H7 (cell line): ENCODE data around the gene TOMM5. TPM values are rescaled to one million over a fixed set of nuclear protein-coding genes. Genes with fewer than 3 reads are reported as not detected.

Source experiments
- DNase-seq: peaks from one replicate; pipeline ENCODE4 v3.0.0; 2012
- H3K27me3 ChIP-seq: 2 replicates; pipeline ENCODE4 v1.6.0; 2011; ENCODE audit warnings: mild to moderate bottlenecking, low read length; ENCODE audit not compliant: control insufficient read depth, insufficient read depth
- H3K36me3 ChIP-seq: replicated peaks from 2 replicates; pipeline ENCODE4 v1.5.1; 2011; ENCODE audit warnings: low read length; ENCODE audit not compliant: control insufficient read depth, insufficient read depth
- H3K4me3 ChIP-seq: 2 replicates; pipeline ENCODE4 v1.5.1; 2011; ENCODE audit warnings: low read depth, mild to moderate bottlenecking, control low read depth, low read length, moderate library complexity; ENCODE audit not compliant: insufficient read depth
- total RNA-seq: library from RNA; depleted of rRNA; stranded (reverse); fragments of >200 nt; shearing (Covaris generic); gene quantifications from 2 replicates; pipeline ENCODE4 v1.2.3, GENCODE V29; 2014

The TOMM5 gene
- total RNA-seq, 1 experiment from 2014 or later, result 164 TPM

DNA sequence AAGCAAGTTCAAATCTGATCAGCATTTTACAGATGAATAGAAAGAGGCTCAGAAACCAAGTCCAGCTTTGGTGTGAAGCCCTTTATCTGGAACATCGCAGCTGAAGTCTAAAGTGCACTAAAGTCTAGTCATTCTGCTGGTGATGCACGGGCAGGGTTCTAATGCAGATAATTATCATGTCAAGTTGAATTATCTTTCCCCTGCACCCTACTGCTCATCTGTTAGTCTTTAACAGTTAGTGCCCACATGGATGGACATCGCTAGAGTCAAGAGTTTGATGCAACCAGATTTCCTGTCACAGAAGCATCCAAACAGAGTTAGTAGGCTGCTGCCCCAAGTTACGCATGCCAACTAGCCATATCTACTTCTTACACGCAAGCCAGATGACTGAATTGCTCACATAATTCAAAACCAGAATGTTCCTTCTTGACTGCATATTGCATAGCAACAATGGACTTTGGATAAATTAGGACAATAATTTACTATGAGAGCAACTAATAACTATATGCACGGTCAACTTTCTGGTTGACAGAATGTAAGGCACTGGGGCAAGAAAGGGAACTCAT lies 1.6 kb upstream of the TOMM5 start:
- H3K27me3 ChIP-seq, result peaks cover 12% of the 10 kb centered on the region
- DNase-seq, result no peak
- peaks cover 2% of the 10 kb centered on the region for H3K36me3 ChIP-seq
- no peak overlapping the region for H3K4me3 ChIP-seq

DNA sequence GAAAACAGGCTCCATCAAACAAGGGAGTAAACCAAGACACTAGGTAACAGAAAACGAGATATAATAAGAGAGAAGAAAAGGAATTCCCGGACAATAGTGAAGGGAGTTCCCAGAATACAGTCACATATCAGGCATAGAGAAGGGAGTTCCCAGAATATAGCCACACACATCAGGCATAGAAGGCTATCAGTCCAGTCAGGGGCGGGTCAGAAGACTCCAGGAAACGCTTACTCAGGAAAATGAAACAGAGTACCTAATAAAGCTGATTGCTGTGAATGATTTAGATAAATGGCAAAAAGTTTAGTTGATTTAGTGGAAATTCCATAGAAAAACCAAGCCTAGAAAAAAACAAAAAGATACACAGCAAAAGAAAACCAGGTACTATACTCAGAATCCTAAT lies 4.9 kb downstream of the TOMM5 start:
- Histone ChIP-seq H3K4me3 (no peak overlapping the region), H3K36me3 (peaks cover 31% of the 10 kb centered on the region), H3K27me3 (no peaks in the 10 kb centered on the region)
- no peak for DNase-seq

DNA sequence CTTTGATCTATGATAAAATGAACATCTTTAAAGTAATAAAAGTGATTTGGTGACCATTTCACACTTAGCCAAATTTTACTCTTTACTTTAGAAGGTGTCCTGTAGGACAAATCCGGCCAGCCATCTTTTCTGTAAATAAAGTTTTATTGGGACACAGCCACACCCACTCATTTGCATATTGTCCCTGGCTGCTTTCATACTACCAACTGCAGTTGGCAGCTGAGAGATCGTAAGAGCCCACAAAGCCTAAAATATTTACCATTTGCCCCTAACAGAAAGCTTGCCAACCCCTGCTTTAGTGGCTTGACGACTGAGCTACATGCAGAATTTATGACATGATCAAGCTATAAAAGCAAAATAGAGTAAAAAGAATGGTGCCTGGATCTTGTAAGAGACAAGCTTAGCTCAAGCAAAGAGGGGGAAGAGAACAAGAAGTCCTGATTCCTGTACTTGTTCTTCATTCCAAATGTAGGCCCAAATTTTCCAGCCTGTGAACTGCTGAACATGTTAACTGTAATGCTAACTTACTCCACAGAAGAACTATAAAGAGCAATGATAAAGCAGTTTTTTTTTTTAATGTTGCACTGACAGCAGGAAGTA lies 8.8 kb downstream of the TOMM5 start:
- Histone ChIP-seq H3K36me3 (peaks cover 34% of the 10 kb centered on the region), H3K27me3 (no peaks in the 10 kb centered on the region), H3K4me3 (no peak overlapping the region)
- DNase-seq, result no peak

DNA sequence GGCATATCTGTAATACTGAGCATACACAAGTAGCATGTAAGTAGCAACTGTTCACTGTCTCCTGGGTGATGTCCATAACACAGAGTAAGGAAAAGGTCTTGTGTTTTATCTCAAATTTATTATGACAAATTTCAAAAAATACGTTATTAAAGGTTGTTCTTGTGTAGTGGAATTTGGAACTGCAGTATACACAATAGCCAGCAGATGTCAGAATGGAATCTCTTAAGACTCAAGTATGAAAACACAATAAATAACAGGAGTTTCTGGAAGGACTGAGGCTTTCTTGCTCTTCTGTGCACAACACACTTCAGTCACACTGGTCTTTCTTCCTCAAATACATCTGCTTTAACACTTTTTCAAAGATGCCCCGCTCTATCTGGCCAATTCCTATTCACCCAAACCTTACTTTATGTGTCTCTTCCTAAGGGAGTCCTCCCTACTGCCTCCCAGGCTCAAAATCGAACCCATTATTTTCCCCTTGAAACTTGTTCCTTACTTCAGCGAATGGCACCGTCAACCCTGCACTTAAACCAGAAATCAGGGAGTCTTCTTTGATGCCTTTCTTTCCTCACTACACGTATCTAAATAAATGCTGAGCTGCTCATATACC lies 9.7 kb downstream of the TOMM5 start:
- peaks cover 28% of the 10 kb centered on the region for H3K36me3 ChIP-seq
- DNase-seq, result no peak
- no peaks in the 10 kb centered on the region for H3K27me3 ChIP-seq
- no peak overlapping the region for H3K4me3 ChIP-seq

DNA sequence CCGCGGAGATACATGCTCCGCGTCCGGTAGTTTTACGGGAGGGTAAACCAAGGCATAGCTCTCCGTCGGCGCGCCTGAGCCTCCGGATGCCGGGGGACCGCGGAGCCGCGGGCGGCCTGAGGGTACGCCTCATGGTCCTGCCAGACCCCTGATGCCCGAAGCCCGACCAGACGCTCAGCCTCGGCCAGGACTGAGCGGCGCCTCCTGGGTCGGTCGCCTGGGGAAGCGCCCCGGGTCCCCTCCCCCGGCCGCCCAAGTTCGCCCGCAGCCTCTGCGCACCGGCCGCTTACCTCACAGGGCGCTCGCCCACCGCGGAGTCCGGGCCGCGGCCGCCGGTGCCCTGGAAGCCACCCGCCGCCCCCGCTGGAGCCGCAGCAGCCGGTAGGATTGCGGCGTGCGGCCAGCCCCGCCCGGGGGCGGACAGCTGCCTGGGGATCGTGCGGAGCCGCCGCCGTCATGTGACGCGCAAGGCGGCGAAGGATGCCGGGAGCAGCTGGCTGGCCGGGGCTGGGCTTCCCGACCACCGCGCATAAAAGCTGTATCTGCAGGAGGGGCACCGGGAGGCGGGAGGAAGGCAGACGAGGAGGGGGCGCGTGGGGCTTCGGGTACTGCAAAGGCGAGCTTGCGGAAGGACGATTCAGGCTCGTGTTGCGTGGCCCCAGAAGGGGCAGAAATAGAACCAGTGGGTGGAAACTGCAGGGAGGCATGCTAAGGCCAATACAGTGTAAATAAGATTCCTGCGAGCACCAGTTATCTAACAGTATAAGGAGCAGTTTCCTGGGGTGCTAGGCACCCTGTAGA lies 16.3 kb downstream of the TOMM5 start, which contains the start of gene FBXO10:
Gene FBXO10 (minus strand): TSS at position 460 of the 801 bp plus-strand sequence. CDS start 34,612 bp downstream, outside the sequence.
- Histone ChIP-seq H3K27me3 (no peaks in the 10 kb centered on the region), H3K4me3 (peak within 1 kb of the TSS; percentile 77), H3K36me3 (no peaks in the 10 kb centered on the region; the same call in 1 of the 2 replicates)
- peak; percentile 90 for DNase-seq

DNA sequence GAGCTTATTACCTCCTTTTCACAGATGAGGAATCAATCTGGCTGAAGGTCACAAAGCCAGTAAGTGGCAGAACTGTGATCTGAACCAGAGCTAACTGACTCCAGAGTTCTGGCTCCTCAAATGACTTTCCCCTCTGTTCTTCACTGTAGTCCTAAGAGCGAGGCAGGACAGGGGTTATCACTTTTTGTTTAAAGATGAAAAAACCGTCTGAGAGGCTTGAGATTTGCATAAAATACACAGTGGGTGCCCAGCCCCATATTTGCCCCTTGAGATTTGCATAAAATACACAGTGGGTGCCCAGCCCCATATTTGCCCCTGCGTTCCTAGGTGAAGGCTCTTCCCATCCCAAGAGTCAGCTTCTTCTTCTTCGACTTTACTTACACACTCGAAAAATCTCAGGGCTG lies 16.9 kb downstream of the TOMM5 start:
- Histone ChIP-seq H3K4me3 (peak overlapping the region; percentile 77), H3K27me3 (no peaks in the 10 kb centered on the region), H3K36me3 (no peaks in the 10 kb centered on the region; the same call in 1 of the 2 replicates)
- no peak for DNase-seq

DNA sequence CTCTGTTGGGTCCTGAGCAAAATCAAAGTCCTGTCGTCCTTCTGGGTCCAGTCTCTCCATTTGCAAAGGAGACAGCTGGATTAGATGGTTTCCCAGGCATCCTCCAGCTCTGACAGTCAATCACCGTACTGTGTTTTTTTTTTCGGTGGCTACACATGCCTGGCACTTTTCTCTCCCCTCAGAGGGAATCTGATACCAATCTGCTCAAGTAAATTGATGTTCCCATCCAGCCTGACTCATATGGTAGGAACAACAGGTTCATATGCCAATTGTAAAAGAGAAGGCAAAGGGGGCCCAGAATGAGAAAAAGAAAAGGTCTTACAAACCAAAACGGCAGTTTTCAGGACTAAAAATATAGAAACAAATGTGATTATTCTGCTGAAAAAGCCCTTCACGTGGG lies 17.4 kb downstream of the TOMM5 start:
- H3K4me3 ChIP-seq, result no peak overlapping the region
- no peaks in the 10 kb centered on the region for H3K27me3 ChIP-seq
- no peaks in the 10 kb centered on the region for H3K36me3 ChIP-seq
- DNase-seq, result no peak

DNA sequence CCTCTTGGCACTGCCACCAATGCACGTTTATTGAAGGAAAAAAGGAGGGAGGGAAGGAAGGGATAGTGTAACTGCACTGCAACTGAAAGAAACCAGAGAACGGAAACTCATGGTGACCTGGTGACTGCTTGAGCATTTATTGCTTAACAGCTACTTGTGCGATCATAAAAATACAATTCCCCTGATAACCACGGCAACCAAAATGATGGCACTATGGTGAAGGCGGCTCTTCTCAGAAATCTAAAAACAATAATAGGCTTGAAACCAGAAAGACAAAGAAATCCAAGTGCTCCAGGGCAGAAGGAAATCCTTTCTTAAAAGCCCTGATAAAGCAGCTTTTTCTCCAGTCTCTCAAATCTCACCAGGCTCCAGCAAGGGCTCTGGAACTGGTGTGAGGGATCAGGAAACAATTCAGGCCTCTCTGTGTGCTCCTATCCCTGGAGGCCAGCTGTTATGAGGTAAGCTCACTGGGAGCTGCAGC lies 18.1 kb downstream of the TOMM5 start:
- H3K4me3 ChIP-seq, result no peak overlapping the region
- H3K36me3 ChIP-seq, result no peaks in the 10 kb centered on the region
- DNase-seq, result peak; percentile 39
- no peaks in the 10 kb centered on the region for H3K27me3 ChIP-seq

DNA sequence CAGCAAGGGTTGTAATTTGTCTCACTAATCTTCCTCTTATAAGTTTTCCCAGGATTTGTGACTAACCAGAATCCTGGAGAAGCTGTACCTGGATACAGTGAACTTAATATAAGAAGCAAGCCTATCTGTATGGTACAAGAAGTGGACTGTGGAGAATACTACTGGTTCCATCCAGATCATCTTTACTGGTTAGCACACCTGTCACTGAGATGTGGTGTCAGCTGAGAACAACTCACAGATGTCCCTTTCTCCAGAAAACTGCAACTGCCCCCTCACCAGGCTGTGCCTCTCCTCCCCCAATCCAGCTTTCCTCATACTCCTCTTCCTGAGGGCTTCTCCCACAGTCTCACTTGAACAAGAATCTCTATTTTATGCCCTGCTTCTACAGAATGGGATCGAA lies 21.1 kb downstream of the TOMM5 start:
- DNase-seq, result no peak
- Histone ChIP-seq H3K4me3 (no peak overlapping the region), H3K36me3 (no peaks in the 10 kb centered on the region), H3K27me3 (no peaks in the 10 kb centered on the region)

DNA sequence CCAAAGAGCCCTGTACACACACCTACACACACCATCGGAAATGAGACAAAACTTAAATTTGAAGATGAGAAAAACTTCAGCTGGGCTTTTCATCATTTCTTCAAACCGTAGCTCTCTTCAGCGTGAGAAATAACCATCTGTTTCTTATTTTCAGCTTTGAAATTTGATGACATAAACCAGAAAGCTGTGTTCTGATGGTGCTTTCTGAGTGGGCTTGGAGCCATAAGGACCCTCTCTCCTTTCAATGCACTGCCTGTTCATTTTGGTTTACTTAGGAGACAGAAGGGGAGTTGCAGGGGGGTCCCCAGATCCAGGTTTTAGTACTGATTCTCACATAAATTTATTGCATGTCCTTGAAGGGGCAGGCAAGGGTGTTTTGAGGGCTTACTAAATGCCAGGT lies 25.7 kb downstream of the TOMM5 start:
- no peaks in the 10 kb centered on the region; the same call in none of the 2 replicates for H3K36me3 ChIP-seq
- no peak for DNase-seq

DNA sequence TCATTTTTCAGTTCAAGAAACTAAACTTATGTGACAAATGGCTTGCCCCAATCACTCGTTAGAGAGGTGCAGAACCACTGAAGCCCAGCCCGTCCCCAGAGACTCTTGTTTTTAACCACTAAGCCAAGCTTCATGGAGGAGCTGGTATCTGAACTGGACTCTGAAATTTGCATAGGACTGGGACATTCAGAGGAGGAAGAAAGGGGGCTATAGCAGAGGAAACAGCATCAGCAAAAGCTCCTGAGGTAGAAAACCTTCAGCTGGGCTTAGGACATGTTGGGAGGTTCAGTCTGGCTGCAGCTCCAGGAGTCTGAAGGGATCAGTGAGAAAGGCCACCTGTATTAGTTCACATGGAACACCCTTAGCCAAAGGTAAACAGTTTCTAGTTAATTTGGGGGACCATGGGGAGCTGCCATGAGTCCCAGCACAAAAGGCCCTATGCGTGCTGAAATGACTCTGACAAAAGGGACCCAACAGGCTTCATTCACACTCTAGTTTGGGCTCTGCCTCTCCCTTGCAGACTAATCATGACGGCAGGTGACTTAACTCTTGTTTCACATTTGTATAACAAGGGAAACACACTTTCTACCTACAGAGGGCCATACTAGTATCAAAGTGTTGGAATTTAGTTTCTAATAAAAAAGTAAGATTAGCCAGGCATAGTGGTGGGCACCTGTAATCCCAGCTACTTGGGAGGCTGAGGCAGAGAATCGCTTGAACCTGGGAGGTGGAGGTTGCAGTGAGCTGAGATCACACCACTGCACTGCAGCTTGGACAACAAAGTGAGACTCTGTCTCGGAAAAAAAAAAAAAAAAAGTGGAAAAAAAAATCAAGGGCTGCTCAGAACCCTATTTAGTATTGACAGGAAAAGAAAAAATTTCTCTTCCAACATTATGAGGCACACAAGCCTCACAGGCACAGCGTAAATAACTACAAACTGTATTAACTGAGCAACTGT lies 26.5 kb downstream of the TOMM5 start:
- Histone ChIP-seq H3K4me3 (no peak overlapping the region), H3K27me3 (no peaks in the 10 kb centered on the region), H3K36me3 (no peaks in the 10 kb centered on the region; the same call in none of the 2 replicates)
- no peak for DNase-seq

More for the DNA sequence above, 25.7 kb downstream of the TOMM5 start:
- Histone ChIP-seq H3K27me3 (no peaks in the 10 kb centered on the region), H3K4me3 (no peak overlapping the region)

DNA sequence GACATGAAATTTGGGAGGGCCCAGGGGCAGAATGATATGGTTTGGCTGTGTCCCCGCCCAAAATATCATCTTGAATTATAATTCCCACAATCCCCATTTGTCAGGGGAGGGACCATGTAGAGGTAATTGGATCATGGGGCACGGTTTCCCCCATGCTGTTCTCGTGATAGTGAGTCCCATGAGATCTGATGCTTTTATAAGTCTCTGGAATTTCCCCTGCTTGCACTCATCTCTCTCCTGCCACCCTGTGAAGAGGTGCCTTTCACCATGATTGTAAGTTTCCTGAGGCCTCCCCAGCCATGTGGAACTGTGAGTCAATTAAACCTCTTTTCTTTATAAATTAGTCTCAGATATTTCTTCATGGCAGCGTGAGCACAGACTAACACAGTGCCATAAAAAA lies 27.5 kb downstream of the TOMM5 start:
- Histone ChIP-seq H3K4me3 (no peak overlapping the region), H3K36me3 (no peaks in the 10 kb centered on the region; the same call in none of the 2 replicates), H3K27me3 (no peaks in the 10 kb centered on the region)
- no peak for DNase-seq

DNA sequence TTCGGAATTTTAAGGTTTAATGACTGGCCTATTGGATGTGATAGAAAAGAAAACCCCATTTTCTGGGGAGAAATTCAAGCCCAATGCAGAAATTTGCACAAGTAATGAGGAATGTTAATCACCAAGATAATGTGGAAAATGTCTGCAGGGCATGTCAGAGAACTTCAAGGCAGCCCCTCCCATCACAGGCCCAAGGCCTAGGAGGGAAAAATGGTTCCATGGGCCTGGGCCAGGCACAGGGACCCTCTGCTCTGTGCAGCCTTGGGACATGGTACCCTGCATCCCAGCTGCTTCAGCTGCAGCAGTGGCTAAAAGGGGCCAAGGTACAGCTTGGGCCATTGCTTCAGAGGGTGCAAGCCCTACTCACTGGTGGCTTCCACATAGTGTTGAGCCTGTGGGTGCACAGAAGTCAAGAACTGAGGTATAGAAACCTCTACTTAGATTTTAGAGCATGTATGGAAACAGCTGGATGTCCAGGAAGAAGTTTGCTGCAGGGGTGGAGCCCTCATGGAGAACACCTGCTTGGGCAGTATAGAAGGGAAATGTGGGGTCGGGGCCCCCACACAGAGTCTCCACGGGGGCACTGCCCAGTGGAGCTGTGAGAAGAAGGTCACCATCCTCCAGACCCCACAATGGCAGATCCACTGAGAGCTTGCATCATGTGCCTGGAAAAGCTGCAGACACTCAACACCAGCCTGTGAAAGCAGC lies 28.4 kb downstream of the TOMM5 start:
- H3K4me3 ChIP-seq, result no peak overlapping the region
- no peak for DNase-seq
- no peaks in the 10 kb centered on the region for H3K27me3 ChIP-seq
- no peaks in the 10 kb centered on the region; the same call in none of the 2 replicates for H3K36me3 ChIP-seq
